GM18502 (cell line): ENCODE measurements around the gene RAB11FIP4.

Experiments
- ATAC-seq: cut with Tn5 transposase; IDR thresholded peaks from one replicate; pipeline ENCODE4 v1.9.1; 2021; ENCODE audit warnings: mild to moderate bottlenecking; ENCODE audit not compliant: unreplicated experiment, poor library complexity

Gene RAB11FIP4

DNA sequence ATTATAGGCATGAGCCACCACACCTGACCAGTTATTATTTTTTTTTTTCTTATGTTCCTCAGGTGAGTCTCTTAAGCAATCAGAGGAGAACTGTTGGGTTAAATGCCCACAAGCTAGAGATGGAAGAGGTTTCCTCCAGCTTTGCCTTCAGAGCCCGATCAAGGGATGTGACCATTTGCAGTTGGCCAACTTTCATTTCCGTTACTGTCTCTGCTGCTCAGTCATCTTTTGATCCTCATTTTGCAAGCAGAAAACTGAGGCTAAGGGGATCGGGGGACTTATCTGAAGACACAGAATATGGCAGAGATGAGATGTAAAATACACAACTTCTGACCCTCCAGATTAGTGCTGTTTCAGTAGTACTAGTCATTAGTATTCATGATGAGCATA lies 188.8 kb downstream of the RAB11FIP4 start:
- no peak for ATAC-seq

DNA sequence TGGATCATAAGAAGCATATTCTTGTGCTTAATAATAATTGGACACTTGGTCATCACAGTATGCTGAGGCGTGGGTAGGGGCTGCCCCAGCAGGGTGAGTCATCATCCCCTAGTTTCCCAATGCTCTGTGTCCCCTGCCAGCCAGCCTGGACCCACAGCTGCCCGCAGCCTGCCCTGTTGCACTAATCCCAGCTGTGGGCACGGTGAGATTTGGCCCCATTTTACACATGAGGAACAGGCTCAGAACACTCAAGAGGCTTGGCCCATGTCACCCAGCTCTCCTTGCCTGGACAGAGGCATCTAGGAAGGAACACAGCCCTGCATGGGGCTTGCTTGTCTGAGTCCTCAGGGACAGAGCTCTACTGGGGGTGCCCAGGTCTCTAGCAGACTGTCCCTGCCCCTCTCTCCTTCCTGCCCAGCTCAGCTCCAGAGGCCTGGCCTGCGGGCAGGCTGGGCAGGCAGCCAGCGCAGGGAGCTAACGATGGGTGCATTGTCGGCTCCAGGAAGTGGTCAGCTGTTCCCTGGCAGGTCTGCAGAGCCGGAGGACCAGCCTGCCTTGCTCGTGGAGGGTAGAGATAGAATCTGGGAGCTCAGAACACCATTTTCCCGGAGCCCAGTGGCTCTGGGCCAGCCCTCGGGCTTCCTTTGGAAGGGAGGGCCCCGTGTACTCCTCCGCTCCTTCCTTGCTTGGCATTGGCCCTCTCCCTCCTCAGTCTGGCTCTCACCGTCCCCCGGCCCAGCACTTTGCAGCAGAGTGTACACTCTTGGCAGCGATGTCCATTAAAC lies 189.4 kb downstream of the RAB11FIP4 start:
- no peak for ATAC-seq

DNA sequence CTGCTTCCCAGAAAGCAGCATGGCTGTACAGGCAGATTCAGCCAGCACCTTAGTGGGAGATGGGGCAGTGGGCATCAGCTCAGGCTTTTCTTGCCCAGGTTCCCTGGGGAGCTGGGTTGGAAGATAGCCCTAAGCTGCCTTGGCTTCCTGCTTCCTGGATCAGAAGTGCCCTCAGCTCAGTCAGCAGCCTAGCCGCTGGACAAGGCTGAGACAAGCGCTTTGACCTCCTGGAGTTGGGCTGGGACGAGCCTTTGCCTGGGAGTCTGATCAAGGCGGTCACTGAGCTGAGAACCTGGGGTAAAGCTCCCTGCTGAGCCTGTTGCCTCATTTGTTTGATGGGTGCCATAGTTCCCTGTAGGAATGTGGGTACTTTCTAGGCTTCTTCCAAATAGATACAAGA lies 190.0 kb downstream of the RAB11FIP4 start:
- ATAC-seq, result no peak

DNA sequence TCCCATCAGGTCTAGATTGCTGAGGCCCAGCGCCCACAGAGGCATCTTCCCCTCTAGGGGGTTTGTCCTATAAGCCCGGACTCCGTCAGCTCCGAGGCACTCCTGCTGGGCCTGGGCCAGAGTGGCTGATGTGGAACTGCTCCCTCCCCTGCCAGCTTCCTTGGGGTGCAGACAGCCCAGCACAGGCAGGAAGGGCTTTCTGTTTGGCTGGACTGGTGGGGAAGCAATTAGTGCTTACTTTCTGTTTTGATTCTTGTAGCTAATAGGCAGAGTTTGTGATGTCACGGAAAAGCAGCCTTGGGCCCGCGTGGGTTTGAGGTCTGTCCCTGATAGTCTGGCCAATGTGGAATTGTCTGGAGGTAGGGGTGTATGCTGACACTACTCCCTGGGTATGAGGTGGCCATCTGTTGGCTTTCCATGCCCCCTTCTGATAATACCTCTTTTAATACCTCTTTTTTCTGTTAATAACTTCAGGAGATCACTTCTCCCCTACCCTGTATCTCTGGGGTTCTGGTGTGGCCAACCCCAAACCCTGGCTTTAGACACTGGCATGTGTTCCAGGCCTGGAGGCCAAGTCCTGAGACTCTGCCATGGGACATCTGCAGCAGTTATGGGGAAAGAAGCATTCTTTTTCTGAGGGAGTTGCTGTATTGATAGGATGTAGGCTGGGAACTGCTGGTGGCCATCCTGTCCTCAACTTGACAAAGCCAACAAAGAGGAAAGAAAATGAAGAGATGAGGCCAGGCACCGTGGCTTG lies 190.9 kb downstream of the RAB11FIP4 start:
- ATAC-seq, result no peak

DNA sequence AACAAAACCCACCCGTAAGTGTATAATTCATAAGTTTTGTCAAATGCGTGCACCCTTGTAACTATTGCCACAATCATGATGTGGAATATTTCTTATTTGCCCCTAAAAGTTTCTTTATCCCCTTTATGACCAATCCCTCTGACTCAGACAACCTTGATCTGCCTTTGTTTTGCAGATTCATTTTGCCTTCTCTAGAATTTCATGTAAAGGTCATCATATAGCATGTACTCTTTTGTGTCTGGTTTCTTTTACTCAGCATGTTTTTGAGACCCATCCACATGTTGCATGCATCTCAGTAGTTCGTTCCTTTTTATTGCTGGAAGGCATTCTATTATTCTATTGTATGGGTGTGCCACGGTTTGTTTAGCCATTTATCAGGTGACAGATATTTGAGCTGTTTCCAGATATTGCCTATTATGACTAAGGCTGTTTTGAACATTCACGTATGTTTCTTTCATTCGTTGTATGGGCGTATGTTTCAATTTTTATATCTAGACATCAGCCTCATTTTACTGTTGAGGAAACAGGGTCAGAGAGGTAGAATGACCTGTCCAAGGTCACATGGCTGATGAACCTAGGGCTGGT lies 192.4 kb downstream of the RAB11FIP4 start:
- no peak for ATAC-seq

DNA sequence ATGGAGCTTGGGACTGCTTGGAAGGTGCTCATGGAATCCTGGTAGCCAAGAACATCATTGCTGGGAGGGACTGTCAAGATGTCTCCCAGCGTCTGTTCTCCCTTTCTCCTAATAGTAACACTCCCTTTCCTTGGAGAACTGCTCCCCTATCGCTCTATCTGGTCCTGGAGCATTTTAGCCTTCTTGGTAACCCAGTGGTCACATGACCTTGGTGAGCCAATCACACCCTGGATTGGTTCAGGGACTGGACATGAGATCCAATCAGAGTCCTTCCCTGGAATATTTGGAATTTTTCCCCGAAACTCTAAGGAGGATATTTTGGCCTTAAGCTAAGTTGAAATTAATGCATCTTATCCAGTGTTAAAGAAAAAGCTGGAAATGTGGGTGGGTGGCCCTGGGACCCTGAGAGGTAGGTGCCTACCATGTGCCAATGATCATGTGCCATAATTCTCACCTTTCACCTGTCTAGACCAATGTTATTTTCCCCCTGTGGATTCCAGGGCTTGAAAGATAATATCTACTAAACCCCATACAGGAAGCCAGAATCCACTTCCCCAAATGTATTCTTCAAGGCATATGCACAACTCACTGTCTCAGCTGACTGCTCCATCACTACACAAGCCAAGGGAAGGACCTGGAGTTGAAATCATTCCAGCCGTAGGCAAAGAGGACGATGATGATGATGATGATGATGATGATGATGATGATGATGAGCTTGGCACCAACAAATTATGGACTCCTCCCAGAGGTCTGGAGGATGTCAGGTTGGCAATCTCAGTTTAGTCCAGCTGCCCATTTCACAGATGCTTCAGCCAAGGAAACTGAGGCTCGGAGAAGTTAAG lies 193.2 kb downstream of the RAB11FIP4 start:
- ATAC-seq, result no peak

DNA sequence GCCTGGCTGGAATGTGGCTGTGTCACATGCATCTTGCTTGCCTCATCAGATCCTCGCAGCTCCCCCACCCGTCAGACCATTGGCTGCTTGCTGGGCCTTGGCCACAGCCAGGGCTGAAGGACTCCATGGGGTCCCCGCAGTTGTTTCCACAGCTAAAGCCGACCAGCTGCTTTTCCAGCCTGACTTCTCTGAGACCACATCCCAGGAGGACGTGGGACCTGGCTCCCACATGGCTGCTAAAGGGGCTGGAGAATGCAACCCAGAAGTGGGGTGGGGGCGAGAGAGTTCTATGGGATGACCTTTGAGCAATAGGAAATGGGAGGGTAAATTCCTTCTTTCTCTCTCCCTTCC lies 193.8 kb downstream of the RAB11FIP4 start:
- no peak for ATAC-seq

DNA sequence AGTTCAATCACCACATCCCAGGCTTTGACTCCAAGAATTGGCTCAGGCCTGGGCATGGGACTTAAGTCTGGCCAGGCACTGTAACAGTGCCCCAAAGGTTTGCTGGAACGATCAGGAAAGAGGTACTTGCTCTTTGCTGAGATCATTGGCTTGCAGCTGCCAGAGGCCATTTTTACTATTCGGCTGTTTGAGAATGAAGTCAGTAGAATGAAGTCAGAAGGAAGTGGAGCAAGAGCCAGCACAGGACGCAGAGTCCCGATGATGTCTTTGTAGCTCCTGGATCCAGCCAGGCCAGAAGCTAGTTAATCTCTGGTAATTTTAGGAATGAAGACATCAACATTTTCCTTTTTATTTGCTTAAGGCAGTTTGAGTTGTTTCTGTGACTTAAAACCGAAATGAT lies 195.5 kb downstream of the RAB11FIP4 start:
- ATAC-seq, result no peak

DNA sequence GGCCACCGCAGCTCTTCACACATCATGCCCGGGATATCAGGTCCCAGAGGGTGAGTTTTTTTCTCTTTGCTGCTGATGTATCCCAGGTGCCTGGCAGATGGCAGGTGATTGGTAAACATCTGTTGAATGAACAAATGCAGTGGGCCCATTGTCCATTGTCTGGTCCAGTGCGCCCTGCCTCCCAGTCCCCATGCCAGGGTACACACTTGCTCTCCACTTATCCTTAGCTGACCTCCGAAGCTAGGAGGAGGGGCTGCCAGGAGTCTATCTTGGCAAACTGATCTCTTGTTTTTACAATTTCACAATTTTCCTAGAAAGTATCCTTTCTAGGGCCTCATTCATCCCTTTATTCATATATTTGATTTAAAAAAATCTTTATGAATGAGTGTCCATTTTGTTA lies 196.0 kb downstream of the RAB11FIP4 start:
- ATAC-seq, result no peak
